Measurements from ENCODE around the gene ZNF655. TPM values are rescaled to one million over a fixed set of nuclear protein-coding genes. Genes with fewer than 3 reads are reported as not detected.

The ZNF655 gene
- total RNA-seq, 1 donor from 2014 or later = 48.0 TPM

DNA sequence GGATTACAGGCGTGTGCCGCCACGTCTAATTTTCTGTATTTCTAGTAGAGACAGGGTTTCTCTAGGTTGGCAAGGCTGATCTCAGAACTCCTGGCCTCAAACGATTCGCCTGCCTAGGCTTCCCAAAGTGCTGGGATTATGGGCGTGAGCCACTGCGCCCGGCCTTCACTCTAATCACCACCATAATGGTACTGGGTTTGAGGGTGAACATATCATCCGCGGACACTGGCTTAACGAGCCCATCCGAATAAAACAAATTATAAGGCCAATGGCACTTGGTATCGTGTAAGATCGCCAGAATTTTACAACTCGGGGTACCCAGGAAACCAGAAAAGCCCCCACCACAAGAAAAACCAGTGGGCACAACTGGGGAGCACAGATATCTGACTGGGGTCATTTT, 7.1 kb upstream of the ZNF655 start:
- DNase-seq (ENCODE audit: low read depth) = no peak
- H3K4me3 ChIP-seq (ENCODE audit: low read depth, low read length) = peak overlapping the region; percentile 75
- no peaks in the 10 kb centered on the region for H3K27me3 ChIP-seq (ENCODE audit: control insufficient read depth, insufficient read depth, low read length)
- H3K36me3 ChIP-seq (ENCODE audit: control insufficient read depth, insufficient read depth, low read length) = peaks cover 2% of the 10 kb centered on the region
- TF ChIP-seq, protein P1, sequence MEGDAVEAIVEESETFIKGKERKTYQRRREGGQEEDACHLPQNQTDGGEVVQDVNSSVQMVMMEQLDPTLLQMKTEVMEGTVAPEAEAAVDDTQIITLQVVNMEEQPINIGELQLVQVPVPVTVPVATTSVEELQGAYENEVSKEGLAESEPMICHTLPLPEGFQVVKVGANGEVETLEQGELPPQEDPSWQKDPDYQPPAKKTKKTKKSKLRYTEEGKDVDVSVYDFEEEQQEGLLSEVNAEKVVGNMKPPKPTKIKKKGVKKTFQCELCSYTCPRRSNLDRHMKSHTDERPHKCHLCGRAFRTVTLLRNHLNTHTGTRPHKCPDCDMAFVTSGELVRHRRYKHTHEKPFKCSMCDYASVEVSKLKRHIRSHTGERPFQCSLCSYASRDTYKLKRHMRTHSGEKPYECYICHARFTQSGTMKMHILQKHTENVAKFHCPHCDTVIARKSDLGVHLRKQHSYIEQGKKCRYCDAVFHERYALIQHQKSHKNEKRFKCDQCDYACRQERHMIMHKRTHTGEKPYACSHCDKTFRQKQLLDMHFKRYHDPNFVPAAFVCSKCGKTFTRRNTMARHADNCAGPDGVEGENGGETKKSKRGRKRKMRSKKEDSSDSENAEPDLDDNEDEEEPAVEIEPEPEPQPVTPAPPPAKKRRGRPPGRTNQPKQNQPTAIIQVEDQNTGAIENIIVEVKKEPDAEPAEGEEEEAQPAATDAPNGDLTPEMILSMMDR (IDR thresholded peaks at IDR 0.05; ENCODE audit: insufficient read depth, low read length, poor library complexity, severe bottlenecking) = no peak

DNA sequence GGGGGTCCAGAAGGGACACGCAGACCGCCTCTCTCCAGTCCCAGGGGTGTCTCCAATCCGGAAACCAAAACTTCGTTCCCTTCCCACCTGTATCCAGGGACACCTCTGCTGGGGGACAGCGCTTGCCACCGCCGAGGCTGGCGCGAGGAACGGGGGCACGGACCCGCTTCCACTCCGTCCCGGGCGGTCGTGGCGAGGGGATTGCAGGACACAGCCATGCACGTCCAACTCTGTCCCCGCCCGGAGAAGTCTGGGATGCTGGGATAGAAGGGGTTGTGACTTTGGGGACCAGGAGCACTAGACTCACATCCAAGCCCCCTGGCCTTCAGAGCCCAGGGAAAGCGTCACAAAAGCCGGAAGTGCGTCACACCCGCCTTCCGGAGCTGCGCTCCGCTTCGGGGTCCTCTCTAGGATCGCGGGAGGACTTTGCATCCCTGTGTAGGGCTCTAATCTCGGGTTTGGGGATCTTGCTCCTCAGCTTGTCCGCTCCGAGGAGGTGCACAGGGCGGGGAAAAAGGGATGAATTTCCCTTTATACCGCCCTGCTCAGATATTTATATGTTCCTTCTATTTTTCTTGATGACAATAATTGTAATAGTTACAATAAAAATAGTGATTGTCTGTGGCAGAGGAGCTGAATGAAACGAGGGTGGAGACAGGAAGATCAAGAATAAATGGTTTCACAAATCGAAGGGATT, 6.5 kb upstream of the ZNF655 start, which contains the start of gene FAM200A:
TSS of gene FAM200A (minus strand) at position 348 of the 697 bp plus-strand sequence. CDS start 3,707 bp downstream, outside the sequence.
- H3K27me3 ChIP-seq (ENCODE audit: control insufficient read depth, insufficient read depth, low read length) = no peaks in the 10 kb centered on the region
- TF ChIP-seq, protein P1 (IDR thresholded peaks at IDR 0.05; ENCODE audit: insufficient read depth, low read length, poor library complexity, severe bottlenecking) = no peak
- H3K4me3 ChIP-seq (ENCODE audit: low read depth, low read length) = peak within 1 kb of the TSS; percentile 75
- peak; percentile 66 for DNase-seq (ENCODE audit: low read depth)
- H3K36me3 ChIP-seq (ENCODE audit: control insufficient read depth, insufficient read depth, low read length) = peaks cover 2% of the 10 kb centered on the region

DNA sequence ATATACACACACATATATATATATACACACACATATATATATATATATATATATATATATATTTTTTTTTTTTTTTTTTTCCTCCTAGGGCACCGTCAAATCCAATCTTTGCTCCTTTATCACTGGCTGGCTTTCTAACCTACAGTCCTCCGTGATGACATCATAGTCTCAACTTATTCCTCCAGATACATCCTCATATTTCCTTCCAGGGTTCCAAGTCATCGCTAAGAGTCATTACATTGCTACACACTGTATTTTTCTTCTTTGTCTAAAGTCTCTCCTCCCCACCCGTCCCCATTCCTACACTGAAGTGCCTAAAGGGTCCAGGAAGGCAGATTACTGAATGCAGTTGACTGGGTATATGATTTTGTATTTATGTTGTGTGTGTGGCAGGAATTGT, 5.4 kb upstream of the ZNF655 start:
- TF ChIP-seq, protein P1 (IDR thresholded peaks at IDR 0.05; ENCODE audit: insufficient read depth, low read length, poor library complexity, severe bottlenecking) = no peak

DNA sequence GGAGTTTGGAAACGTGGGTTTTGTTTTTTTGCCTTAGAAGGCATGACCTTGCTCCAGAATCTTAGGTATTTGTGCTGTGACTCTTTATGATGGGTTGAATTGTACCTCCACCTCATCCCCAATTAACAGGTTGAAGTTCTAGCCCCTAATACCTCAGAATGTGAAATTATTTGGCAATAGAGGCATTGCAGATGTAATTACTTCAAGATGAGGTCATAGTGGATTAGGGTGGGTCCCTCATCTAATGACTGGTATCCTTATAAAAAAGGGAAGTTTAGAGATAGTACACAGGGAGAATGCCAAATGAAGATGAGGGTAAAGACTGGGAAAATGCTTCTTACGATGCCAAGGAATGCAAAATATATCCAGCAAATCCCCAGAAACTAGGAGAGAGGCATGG, 3.5 kb upstream of the ZNF655 start:
- H3K4me3 ChIP-seq (ENCODE audit: low read depth, low read length) = no peak overlapping the region
- TF ChIP-seq, protein P1 (IDR thresholded peaks at IDR 0.05; ENCODE audit: insufficient read depth, low read length, poor library complexity, severe bottlenecking) = no peak
- no peaks in the 10 kb centered on the region for H3K36me3 ChIP-seq (ENCODE audit: control insufficient read depth, insufficient read depth, low read length)
- no peak for DNase-seq (ENCODE audit: low read depth)
- no peaks in the 10 kb centered on the region for H3K27me3 ChIP-seq (ENCODE audit: control insufficient read depth, insufficient read depth, low read length)

More for the DNA sequence above, 5.4 kb upstream of the ZNF655 start:
- no peak for DNase-seq (ENCODE audit: low read depth)
- Histone ChIP-seq H3K27me3 (ENCODE audit: control insufficient read depth, insufficient read depth, low read length) (no peaks in the 10 kb centered on the region), H3K4me3 (ENCODE audit: low read depth, low read length) (no peak overlapping the region), H3K36me3 (ENCODE audit: control insufficient read depth, insufficient read depth, low read length) (peaks cover 2% of the 10 kb centered on the region)

DNA sequence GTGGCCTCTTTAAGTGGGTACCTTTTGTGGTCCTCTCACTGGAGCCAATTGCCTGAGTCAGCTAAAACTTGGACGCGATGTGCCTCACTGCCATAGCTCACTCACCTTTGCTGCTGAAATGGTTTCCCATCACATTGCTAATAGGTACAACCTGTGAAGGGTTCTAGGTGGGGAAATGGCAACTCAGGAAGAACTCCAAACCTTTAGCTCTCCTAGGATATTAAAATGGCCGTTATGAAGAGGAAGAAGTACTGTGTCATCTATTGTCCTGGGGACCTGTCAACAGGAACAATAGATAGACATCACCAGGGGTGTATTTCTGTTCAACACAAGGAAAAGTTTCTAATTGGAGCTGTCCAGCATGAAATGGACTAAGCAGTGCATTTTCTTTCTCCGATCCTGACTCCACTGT, 1.2 kb upstream of the ZNF655 start:
- no peaks in the 10 kb centered on the region for H3K27me3 ChIP-seq (ENCODE audit: control insufficient read depth, insufficient read depth, low read length)
- H3K4me3 ChIP-seq (ENCODE audit: low read depth, low read length) = peak overlapping the region; percentile 97
- DNase-seq (ENCODE audit: low read depth) = no peak
- H3K36me3 ChIP-seq (ENCODE audit: control insufficient read depth, insufficient read depth, low read length) = peaks cover 3% of the 10 kb centered on the region
- TF ChIP-seq, protein P1 (IDR thresholded peaks at IDR 0.05; ENCODE audit: insufficient read depth, low read length, poor library complexity, severe bottlenecking) = no peak

DNA sequence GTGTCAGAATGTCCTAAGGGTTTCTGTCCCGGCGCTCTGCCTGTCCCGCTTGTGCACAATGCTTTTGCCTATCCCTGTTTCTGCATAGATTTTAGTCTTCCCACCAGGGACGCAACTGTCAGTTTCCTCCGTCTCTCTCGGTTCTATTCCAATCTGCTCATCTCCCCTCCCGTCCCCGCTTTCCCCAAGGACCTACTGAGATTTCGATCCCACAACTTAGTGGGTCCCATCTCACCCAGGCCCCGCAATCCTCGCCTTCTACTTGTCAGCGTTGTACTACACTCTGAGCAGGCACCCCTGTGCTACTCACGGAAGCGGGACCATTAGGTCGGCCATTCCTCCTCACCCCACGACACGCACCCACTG, 519 bp upstream of the ZNF655 start:
- Histone ChIP-seq H3K27me3 (ENCODE audit: control insufficient read depth, insufficient read depth, low read length) (no peaks in the 10 kb centered on the region), H3K36me3 (ENCODE audit: control insufficient read depth, insufficient read depth, low read length) (peaks cover 3% of the 10 kb centered on the region), H3K4me3 (ENCODE audit: low read depth, low read length) (peak overlapping the region; percentile 97)
- no peak for DNase-seq (ENCODE audit: low read depth)
- TF ChIP-seq, protein P1 (IDR thresholded peaks at IDR 0.05; ENCODE audit: insufficient read depth, low read length, poor library complexity, severe bottlenecking) = no peak
